SK-N-SH (cell line): ENCODE results near the gene PLB1. TPM values are rescaled to one million over a fixed set of nuclear protein-coding genes. Genes with fewer than 3 reads are reported as not detected.

ENCODE experiments used
- CTCF ChIA-PET: fragments of 300-600, 350-600 bp; formaldehyde crosslinking; extraction: SDS; loops from one replicate; lab custom pipeline; 2021; lab: Yijun Ruan, JAX
- POLR2A ChIA-PET: fragments of 350-600 bp; sonication (Branson Sonifier 250); formaldehyde crosslinking; extraction: SDS; loops from one replicate; lab custom pipeline; 2020; ENCODE audit warnings: antibody characterized with exemption, inconsistent platforms; lab: Yijun Ruan, JAX
- DNase-seq: peaks from one replicate; pipeline ENCODE4 v3.0.0; 2012
- H2AFZ ChIP-seq: fragments of 200-600 bp; sonication (generic); 2 replicates; pipeline ENCODE4 v1.8.1; 2016; ENCODE audit warnings: antibody characterized with exemption, mild to moderate bottlenecking, low read depth
- H3F3A ChIP-seq: fragments of 200-600 bp; sonication (generic); replicated peaks from 2 replicates; pipeline ENCODE3; 2016; ENCODE audit warnings: antibody characterized with exemption, mild to moderate bottlenecking; ENCODE audit not compliant: insufficient read depth
- H3K27ac ChIP-seq, 2 experiments: fragments of 200-500 bp in 1 of 2; fragments of 200-600 bp in 1 of 2; sonication (Bioruptor generic) in 1 of 2; sonication (generic), shearing (Covaris generic) in 1 of 2; 2 replicates each; pipeline versions ENCODE4 v1.5.1 to v1.6.1; 2014 to 2016; ENCODE audit warnings: low read depth in 2 of 2, inconsistent platforms in 1 of 2, low read length in 1 of 2, mild to moderate bottlenecking in 1 of 2, mixed read lengths in 1 of 2
- H3K27me3 ChIP-seq: fragments of 200-600 bp; sonication (generic), shearing (Covaris generic); 2 replicates; pipeline ENCODE4 v1.6.1; 2016; ENCODE audit warnings: mixed run types; ENCODE audit not compliant: insufficient read depth
- H3K36me3 ChIP-seq, 2 experiments: fragments of 200-500 bp in 1 of 2; fragments of 200-600 bp in 1 of 2; sonication (Bioruptor generic) in 1 of 2; sonication (generic) in 1 of 2; replicated peaks in 1 of 2; 2 replicates each; pipeline versions ENCODE3 to v1.5.1; 2014 to 2016; ENCODE audit warnings: low read length in 1 of 2, mild to moderate bottlenecking in 1 of 2; ENCODE audit not compliant: insufficient read depth in 2 of 2, control insufficient read depth in 1 of 2
- H3K4me1 ChIP-seq, 2 experiments: fragments of 200-500 bp in 1 of 2; fragments of 200-600 bp in 1 of 2; sonication (Bioruptor generic) in 1 of 2; sonication (generic), shearing (Covaris generic) in 1 of 2; 2 replicates each; pipeline versions ENCODE4 v1.5.1 to v1.6.1; 2014 to 2016; ENCODE audit warnings: low read depth in 1 of 2, low read length in 1 of 2, mixed run types in 1 of 2; ENCODE audit not compliant: insufficient read depth in 2 of 2, control insufficient read depth in 1 of 2
- H3K4me2 ChIP-seq: fragments of 200-600 bp; sonication (generic), shearing (Covaris generic); 2 replicates; pipeline ENCODE4 v1.6.1; 2017; ENCODE audit warnings: mixed run types
- H3K4me3 ChIP-seq, 2 experiments: fragments of 200-500 bp in 1 of 2; fragments of 200-600 bp in 1 of 2; sonication (Bioruptor generic) in 1 of 2; sonication (generic), shearing (Covaris generic) in 1 of 2; 2 replicates each; pipeline versions ENCODE4 v1.5.1 to v1.8.1; 2014 to 2016; ENCODE audit warnings: low read depth in 2 of 2, inconsistent platforms in 1 of 2, low read length in 1 of 2, mild to moderate bottlenecking in 1 of 2, mixed read lengths in 1 of 2, moderate library complexity in 1 of 2
- H3K79me2 ChIP-seq: fragments of 200-600 bp; sonication (generic); 2 replicates; pipeline ENCODE4 v1.8.1; 2017; ENCODE audit warnings: mild to moderate bottlenecking; ENCODE audit not compliant: insufficient read depth
- H3K9ac ChIP-seq: fragments of 200-600 bp; sonication (generic); 2 replicates; pipeline ENCODE4 v1.6.1; 2017; ENCODE audit warnings: mixed run types
- H3K9me2 ChIP-seq: fragments of 200-600 bp; sonication (generic); 2 replicates; pipeline ENCODE4 v1.6.1; 2017; ENCODE audit warnings: mixed run types
- H3K9me3 ChIP-seq: fragments of 200-600 bp; sonication (generic); 2 replicates; pipeline ENCODE4 v1.6.1; 2017; ENCODE audit warnings: mixed run types, mild to moderate bottlenecking, moderate library complexity
- H4K20me1 ChIP-seq: fragments of 200-600 bp; sonication (generic); 2 replicates; pipeline ENCODE4 v1.6.1; 2017; ENCODE audit warnings: mild to moderate bottlenecking, mixed run types; ENCODE audit not compliant: insufficient read depth
- ELF1 ChIP-seq: IDR thresholded peaks from 2 replicates; pipeline ENCODE4 v1.4.0; 2012
- EZH2phosphoT487 ChIP-seq: fragments of 200-600 bp; sonication (generic); IDR thresholded peaks from 2 replicates; pipeline ENCODE4 v1.6.1; 2017; ENCODE audit warnings: low read depth, mixed run types, mild to moderate bottlenecking, antibody characterized with exemption, moderate library complexity, borderline replicate concordance
- FOSL2 ChIP-seq: IDR thresholded peaks from 2 replicates; pipeline ENCODE4 v1.4.0; 2012; ENCODE audit warnings: low read depth, mild to moderate bottlenecking, moderate library complexity, borderline replicate concordance
- FOXJ3 ChIP-seq: sonication (generic); formaldehyde crosslinking; IDR thresholded peaks from 2 replicates; pipeline ENCODE4 v1.5.1; 2020; ENCODE audit warnings: mild to moderate bottlenecking, missing genetic modification reagents
- GABPA ChIP-seq: IDR thresholded peaks from 2 replicates; pipeline ENCODE4 v1.4.0; 2012; ENCODE audit warnings: low read depth, mild to moderate bottlenecking
- JUND ChIP-seq: IDR thresholded peaks from 2 replicates; pipeline ENCODE4 v1.4.0; 2012
- POLR2AphosphoS5 ChIP-seq: IDR thresholded peaks from 2 replicates; pipeline ENCODE4 v1.6.1; 2012; ENCODE audit warnings: low read depth, low read length
- RAD21 ChIP-seq: IDR thresholded peaks from 2 replicates; pipeline ENCODE4 v1.6.1; 2012; ENCODE audit warnings: mild to moderate bottlenecking, low read length
- RCOR1 ChIP-seq: fragments of 150-350 bp; IDR thresholded peaks from 2 replicates; pipeline ENCODE4 v1.6.1; 2017; ENCODE audit warnings: antibody characterized with exemption, low read length
- RFX5 ChIP-seq: IDR thresholded peaks from 2 replicates; pipeline ENCODE4 v1.6.1; 2012; ENCODE audit warnings: mild to moderate bottlenecking, improper control_type of control experiment, low read length
- SIN3A ChIP-seq: IDR thresholded peaks from 2 replicates; pipeline ENCODE4 v1.6.1; 2012; ENCODE audit warnings: low read depth, mild to moderate bottlenecking, low read length, moderate library complexity, borderline replicate concordance
- TAF1 ChIP-seq: IDR thresholded peaks from 2 replicates; pipeline ENCODE4 v1.6.1; 2012; ENCODE audit warnings: low read depth, mild to moderate bottlenecking, low read length, moderate library complexity, borderline replicate concordance
- TCF12 ChIP-seq: IDR thresholded peaks from 2 replicates; pipeline ENCODE4 v1.4.0; 2012
- TEAD4 ChIP-seq: IDR thresholded peaks from 2 replicates; pipeline ENCODE4 v1.4.0; 2012; ENCODE audit warnings: mild to moderate bottlenecking, borderline replicate concordance; ENCODE audit not compliant: insufficient read depth
- WGBS: methylation state at CpG from one replicate; pipeline ENCODE4 v1.1.6; 2017; ENCODE audit warnings: low lambda C conversion rate; 5-methylcytosine and 5-hydroxymethylcytosine counted together
- polyA plus RNA-seq, 3 experiments: library from polyadenylated mRNA; depleted of rRNA; stranded (reverse); fragments of >200 nt; gene quantifications; 2 replicates each; pipeline ENCODE4 v1.2.3, GENCODE V29; 2012
- TF ChIP-seq, protein P1 (sequence below): IDR thresholded peaks from 2 replicates; pipeline ENCODE4 v1.4.0; 2012; ENCODE audit warnings: low read depth, borderline replicate concordance
- TF ChIP-seq, protein P2 (sequence below): IDR thresholded peaks from 2 replicates; pipeline ENCODE4 v1.4.0; 2012; ENCODE audit warnings: low read depth
- TF ChIP-seq, protein P3 (sequence below): fragments of 150-350 bp; IDR thresholded peaks from 2 replicates; pipeline ENCODE4 v1.6.1; 2017; ENCODE audit warnings: antibody characterized with exemption, low read length, low read depth, borderline replicate concordance
- TF ChIP-seq, protein P4 (sequence below): IDR thresholded peaks from 2 replicates; pipeline ENCODE4 v1.6.1; 2012; ENCODE audit warnings: mild to moderate bottlenecking, low read depth, low read length, moderate library complexity

Gene PLB1
- polyA plus RNA-seq, 1 of the 3 experiments (the other 2 are of a cell fraction) = 0.10 TPM

DNA sequence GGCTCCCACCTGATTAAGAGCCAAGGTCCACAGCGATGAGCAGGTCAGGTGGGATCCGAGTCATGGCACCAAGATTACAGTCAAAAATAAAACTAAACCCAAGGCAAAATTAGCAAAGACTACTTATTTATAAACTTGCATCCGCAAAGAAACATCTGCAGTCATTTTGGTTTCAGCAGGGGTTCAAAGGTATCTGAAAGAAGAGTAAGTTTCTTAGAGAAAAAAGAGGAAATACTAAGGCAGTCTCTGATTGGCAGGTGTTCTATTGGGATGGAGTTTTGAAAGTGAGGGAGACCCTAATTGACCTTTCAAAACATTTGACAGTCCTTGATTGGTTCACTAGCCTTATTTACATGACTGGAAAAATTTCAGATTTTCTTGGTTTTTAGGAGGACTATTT is 11.0 kb upstream of the PLB1 start:
- no peak overlapping the region for H3K27ac ChIP-seq
- 57% methylated on average over 3 of the region's 3 CpGs for WGBS
- H3K4me1 ChIP-seq = no peaks in the 10 kb centered on the region
- no peak overlapping the region for H2AFZ ChIP-seq
- no peaks in the 10 kb centered on the region for H4K20me1 ChIP-seq
- H3K27me3 ChIP-seq = no peaks in the 10 kb centered on the region; the same call in 1 of the 2 replicates
- CTCF ChIA-PET = no interaction called here
- H3K9me3 ChIP-seq = no peaks in the 10 kb centered on the region
- H3K4me2 ChIP-seq = no peak overlapping the region
- POLR2A ChIA-PET = no interaction called here
- TF ChIP-seq, protein P1, sequence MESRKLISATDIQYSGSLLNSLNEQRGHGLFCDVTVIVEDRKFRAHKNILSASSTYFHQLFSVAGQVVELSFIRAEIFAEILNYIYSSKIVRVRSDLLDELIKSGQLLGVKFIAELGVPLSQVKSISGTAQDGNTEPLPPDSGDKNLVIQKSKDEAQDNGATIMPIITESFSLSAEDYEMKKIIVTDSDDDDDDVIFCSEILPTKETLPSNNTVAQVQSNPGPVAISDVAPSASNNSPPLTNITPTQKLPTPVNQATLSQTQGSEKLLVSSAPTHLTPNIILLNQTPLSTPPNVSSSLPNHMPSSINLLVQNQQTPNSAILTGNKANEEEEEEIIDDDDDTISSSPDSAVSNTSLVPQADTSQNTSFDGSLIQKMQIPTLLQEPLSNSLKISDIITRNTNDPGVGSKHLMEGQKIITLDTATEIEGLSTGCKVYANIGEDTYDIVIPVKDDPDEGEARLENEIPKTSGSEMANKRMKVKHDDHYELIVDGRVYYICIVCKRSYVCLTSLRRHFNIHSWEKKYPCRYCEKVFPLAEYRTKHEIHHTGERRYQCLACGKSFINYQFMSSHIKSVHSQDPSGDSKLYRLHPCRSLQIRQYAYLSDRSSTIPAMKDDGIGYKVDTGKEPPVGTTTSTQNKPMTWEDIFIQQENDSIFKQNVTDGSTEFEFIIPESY = no peak
- TF ChIP-seq RAD21 (no peak), FOXJ3 (CRISPR knock-in tag) (no peak), GABPA (no peak), FOSL2 (no peak), TAF1 (no peak), ELF1 (no peak), EZH2phosphoT487 (no peak), TCF12 (no peak), RCOR1 (no peak), JUND (no peak), RFX5 (no peak), SIN3A (no peak), TEAD4 (no peak), POLR2AphosphoS5 (no peak)
- TF ChIP-seq, protein P2, sequence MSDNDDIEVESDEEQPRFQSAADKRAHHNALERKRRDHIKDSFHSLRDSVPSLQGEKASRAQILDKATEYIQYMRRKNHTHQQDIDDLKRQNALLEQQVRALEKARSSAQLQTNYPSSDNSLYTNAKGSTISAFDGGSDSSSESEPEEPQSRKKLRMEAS = no peak
- TF ChIP-seq, protein P3, sequence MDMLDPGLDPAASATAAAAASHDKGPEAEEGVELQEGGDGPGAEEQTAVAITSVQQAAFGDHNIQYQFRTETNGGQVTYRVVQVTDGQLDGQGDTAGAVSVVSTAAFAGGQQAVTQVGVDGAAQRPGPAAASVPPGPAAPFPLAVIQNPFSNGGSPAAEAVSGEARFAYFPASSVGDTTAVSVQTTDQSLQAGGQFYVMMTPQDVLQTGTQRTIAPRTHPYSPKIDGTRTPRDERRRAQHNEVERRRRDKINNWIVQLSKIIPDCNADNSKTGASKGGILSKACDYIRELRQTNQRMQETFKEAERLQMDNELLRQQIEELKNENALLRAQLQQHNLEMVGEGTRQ = no peak
- TF ChIP-seq, protein P4, sequence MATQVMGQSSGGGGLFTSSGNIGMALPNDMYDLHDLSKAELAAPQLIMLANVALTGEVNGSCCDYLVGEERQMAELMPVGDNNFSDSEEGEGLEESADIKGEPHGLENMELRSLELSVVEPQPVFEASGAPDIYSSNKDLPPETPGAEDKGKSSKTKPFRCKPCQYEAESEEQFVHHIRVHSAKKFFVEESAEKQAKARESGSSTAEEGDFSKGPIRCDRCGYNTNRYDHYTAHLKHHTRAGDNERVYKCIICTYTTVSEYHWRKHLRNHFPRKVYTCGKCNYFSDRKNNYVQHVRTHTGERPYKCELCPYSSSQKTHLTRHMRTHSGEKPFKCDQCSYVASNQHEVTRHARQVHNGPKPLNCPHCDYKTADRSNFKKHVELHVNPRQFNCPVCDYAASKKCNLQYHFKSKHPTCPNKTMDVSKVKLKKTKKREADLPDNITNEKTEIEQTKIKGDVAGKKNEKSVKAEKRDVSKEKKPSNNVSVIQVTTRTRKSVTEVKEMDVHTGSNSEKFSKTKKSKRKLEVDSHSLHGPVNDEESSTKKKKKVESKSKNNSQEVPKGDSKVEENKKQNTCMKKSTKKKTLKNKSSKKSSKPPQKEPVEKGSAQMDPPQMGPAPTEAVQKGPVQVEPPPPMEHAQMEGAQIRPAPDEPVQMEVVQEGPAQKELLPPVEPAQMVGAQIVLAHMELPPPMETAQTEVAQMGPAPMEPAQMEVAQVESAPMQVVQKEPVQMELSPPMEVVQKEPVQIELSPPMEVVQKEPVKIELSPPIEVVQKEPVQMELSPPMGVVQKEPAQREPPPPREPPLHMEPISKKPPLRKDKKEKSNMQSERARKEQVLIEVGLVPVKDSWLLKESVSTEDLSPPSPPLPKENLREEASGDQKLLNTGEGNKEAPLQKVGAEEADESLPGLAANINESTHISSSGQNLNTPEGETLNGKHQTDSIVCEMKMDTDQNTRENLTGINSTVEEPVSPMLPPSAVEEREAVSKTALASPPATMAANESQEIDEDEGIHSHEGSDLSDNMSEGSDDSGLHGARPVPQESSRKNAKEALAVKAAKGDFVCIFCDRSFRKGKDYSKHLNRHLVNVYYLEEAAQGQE = no peak
- H3F3A ChIP-seq = no peaks in the 10 kb centered on the region
- no peaks in the 10 kb centered on the region for H3K36me3 ChIP-seq
- H3K9me2 ChIP-seq = no peaks in the 10 kb centered on the region
- H3K9ac ChIP-seq = no peak overlapping the region
- H3K4me3 ChIP-seq = no peak overlapping the region
- DNase-seq = no peak
- H3K79me2 ChIP-seq = no peaks in the 10 kb centered on the region
